ENCODE measurements around the gene DSCAML1.

Gene DSCAML1

GRCh38 chr11:117519590-117519989 lies 277.4 kb downstream of the DSCAML1 start:
- no peaks in the 10 kb centered on the region for H3K9me3 Mint-ChIP-seq
- no peak overlapping the region for H3K4me3 Mint-ChIP-seq
- H3K27me3 Mint-ChIP-seq = no peaks in the 10 kb centered on the region
- H3K27ac Mint-ChIP-seq = no peak overlapping the region
- H3K36me3 Mint-ChIP-seq = no peaks in the 10 kb centered on the region
- ATAC-seq = no peak
- no peaks in the 10 kb centered on the region for H3K4me1 Mint-ChIP-seq

GRCh38 chr11:117519170-117519569 lies 277.8 kb downstream of the DSCAML1 start:
- Mint-ChIP-seq H3K36me3 (no peaks in the 10 kb centered on the region), H3K27ac (no peak overlapping the region), H3K9me3 (no peaks in the 10 kb centered on the region), H3K4me3 (no peak overlapping the region), H3K4me1 (no peaks in the 10 kb centered on the region), H3K27me3 (peaks cover 4% of the 10 kb centered on the region)
- no peak for ATAC-seq

DNA sequence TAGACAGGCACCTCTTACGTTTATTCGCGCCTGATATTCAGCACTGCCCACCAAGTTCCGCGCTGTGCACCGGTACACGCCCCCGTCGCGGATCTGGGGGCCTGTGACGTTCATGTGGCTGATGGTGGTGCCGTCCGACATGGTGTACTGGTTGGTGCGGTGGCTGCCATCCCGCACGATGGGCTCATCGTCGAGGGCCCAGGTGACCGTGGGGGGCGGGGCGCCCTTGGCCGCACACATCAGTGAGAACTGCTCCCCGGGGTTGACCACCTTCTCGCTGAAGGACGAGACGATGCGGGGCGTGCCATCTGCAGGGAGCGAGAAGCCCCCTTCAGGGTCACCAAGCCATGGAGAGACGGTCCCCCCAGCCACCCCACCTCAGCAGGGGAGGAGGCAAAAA lies 278.6 kb downstream of the DSCAML1 start:
- H3K9me3 Mint-ChIP-seq = no peaks in the 10 kb centered on the region
- no peak for ATAC-seq
- H3K4me3 Mint-ChIP-seq = no peak overlapping the region

GRCh38 chr11:117517097-117517496 lies 279.9 kb downstream of the DSCAML1 start:
- Mint-ChIP-seq H3K4me3 (no peak overlapping the region), H3K27ac (no peak overlapping the region), H3K36me3 (no peaks in the 10 kb centered on the region), H3K4me1 (no peaks in the 10 kb centered on the region), H3K9me3 (no peaks in the 10 kb centered on the region), H3K27me3 (peaks cover 14% of the 10 kb centered on the region)
- ATAC-seq = no peak

More for the DNA sequence above, 278.6 kb downstream of the DSCAML1 start:
- Mint-ChIP-seq H3K27ac (no peak overlapping the region), H3K4me1 (no peaks in the 10 kb centered on the region), H3K36me3 (no peaks in the 10 kb centered on the region), H3K27me3 (peaks cover 9% of the 10 kb centered on the region)

- H3K27ac Mint-ChIP-seq = no peak overlapping the region
- no peaks in the 10 kb centered on the region for H3K9me3 Mint-ChIP-seq
- no peaks in the 10 kb centered on the region for H3K4me1 Mint-ChIP-seq
- no peak for ATAC-seq
- H3K27me3 Mint-ChIP-seq = peaks cover 24% of the 10 kb centered on the region
- no peaks in the 10 kb centered on the region for H3K36me3 Mint-ChIP-seq
- H3K4me3 Mint-ChIP-seq = no peak overlapping the region
Measured at GRCh38 chr11:117515892-117516787, 280.9 kb downstream of the DSCAML1 start.

- ATAC-seq = no peak
- H3K27me3 Mint-ChIP-seq = peaks cover 32% of the 10 kb centered on the region
- peaks cover 5% of the 10 kb centered on the region for H3K4me1 Mint-ChIP-seq
- H3K36me3 Mint-ChIP-seq = no peaks in the 10 kb centered on the region
- no peak overlapping the region for H3K4me3 Mint-ChIP-seq
- no peaks in the 10 kb centered on the region for H3K9me3 Mint-ChIP-seq
- no peak overlapping the region for H3K27ac Mint-ChIP-seq
Measured at GRCh38 chr11:117514256-117514655, 282.8 kb downstream of the DSCAML1 start.

DNA sequence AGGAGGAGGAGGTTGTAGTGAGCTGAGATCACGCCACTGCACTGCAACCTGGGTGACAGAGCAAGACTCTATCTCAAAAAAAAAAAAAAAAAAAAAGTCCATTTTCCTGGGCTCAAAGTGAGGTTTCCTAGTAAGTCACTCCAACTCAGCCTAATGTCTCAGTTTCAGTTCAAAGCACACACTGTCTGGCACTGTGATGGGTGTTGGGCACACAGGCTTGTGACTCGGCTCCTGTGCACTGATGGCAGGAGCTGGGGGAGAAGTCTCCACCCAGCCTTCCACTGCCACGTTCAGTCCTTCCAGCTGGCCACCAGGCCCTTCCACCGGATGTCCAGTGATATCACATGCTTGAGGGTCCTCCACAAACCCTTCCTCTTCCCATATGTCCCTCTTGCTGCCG lies 283.4 kb downstream of the DSCAML1 start:
- H3K4me3 Mint-ChIP-seq = no peak overlapping the region
- no peak for ATAC-seq
- no peak overlapping the region for H3K27ac Mint-ChIP-seq
- peaks cover 5% of the 10 kb centered on the region for H3K4me1 Mint-ChIP-seq
- no peaks in the 10 kb centered on the region for H3K36me3 Mint-ChIP-seq
- H3K9me3 Mint-ChIP-seq = no peaks in the 10 kb centered on the region
- H3K27me3 Mint-ChIP-seq = peaks cover 32% of the 10 kb centered on the region

- H3K36me3 Mint-ChIP-seq = no peaks in the 10 kb centered on the region
- H3K9me3 Mint-ChIP-seq = no peaks in the 10 kb centered on the region
- no peak overlapping the region for H3K4me3 Mint-ChIP-seq
- H3K27me3 Mint-ChIP-seq = peaks cover 46% of the 10 kb centered on the region
- peaks cover 5% of the 10 kb centered on the region for H3K4me1 Mint-ChIP-seq
- ATAC-seq = no peak
- H3K27ac Mint-ChIP-seq = no peak overlapping the region
Measured at GRCh38 chr11:117511931-117512539, 285.0 kb downstream of the DSCAML1 start.

GRCh38 chr11:117511483-117511930 lies 285.5 kb downstream of the DSCAML1 start:
- H3K4me1 Mint-ChIP-seq = peaks cover 5% of the 10 kb centered on the region
- H3K27me3 Mint-ChIP-seq = peaks cover 46% of the 10 kb centered on the region
- no peak for ATAC-seq
- H3K9me3 Mint-ChIP-seq = no peaks in the 10 kb centered on the region
- H3K4me3 Mint-ChIP-seq = no peak overlapping the region
- H3K27ac Mint-ChIP-seq = no peak overlapping the region
- no peaks in the 10 kb centered on the region for H3K36me3 Mint-ChIP-seq

DNA sequence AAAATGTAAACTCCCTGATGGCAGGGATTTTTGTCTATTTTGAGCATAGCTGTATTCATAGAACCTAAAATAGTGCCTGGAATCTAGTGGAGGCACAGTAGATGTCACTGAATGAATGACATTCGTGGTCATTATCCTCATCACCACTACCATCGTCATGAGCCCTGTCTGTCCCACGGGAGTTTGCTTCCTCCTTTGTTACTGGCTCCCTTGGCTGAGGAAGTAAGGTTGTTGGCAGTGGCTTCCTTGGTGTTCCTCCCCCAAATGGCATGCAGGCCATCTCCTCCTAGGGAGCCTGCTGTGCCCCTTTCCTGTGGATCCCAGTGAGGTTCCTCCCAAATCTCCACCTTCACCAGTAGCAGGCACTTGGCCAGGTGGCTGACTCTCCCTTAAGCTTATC lies 286.4 kb downstream of the DSCAML1 start:
- peaks cover 53% of the 10 kb centered on the region for H3K27me3 Mint-ChIP-seq
- no peak for ATAC-seq
- peaks cover 5% of the 10 kb centered on the region for H3K4me1 Mint-ChIP-seq
- no peak overlapping the region for H3K4me3 Mint-ChIP-seq
- no peak overlapping the region for H3K27ac Mint-ChIP-seq
- H3K9me3 Mint-ChIP-seq = no peaks in the 10 kb centered on the region
- no peaks in the 10 kb centered on the region for H3K36me3 Mint-ChIP-seq

- Mint-ChIP-seq H3K4me3 (no peak overlapping the region), H3K27me3 (peaks cover 54% of the 10 kb centered on the region), H3K9me3 (no peaks in the 10 kb centered on the region), H3K27ac (no peak overlapping the region), H3K4me1 (peaks cover 5% of the 10 kb centered on the region), H3K36me3 (no peaks in the 10 kb centered on the region)
- ATAC-seq = no peak
Measured at GRCh38 chr11:117509543-117509942, 287.5 kb downstream of the DSCAML1 start.

- Mint-ChIP-seq H3K9me3 (no peaks in the 10 kb centered on the region), H3K27ac (no peak overlapping the region), H3K27me3 (peaks cover 49% of the 10 kb centered on the region), H3K4me1 (peaks cover 5% of the 10 kb centered on the region), H3K4me3 (no peak overlapping the region), H3K36me3 (no peaks in the 10 kb centered on the region)
- no peak for ATAC-seq
Measured at GRCh38 chr11:117506971-117507370, 290.0 kb downstream of the DSCAML1 start.

- no peak overlapping the region for H3K27ac Mint-ChIP-seq
Measured at GRCh38 chr11:117505285-117505970, 291.6 kb downstream of the DSCAML1 start.

GRCh38 chr11:117502779-117503100 lies 294.3 kb downstream of the DSCAML1 start:
- ATAC-seq = no peak
- no peaks in the 10 kb centered on the region for H3K9me3 Mint-ChIP-seq

More at GRCh38 chr11:117505285-117505970, 291.6 kb downstream of the DSCAML1 start:
- Mint-ChIP-seq H3K27me3 (peaks cover 49% of the 10 kb centered on the region), H3K4me3 (no peak overlapping the region), H3K36me3 (no peaks in the 10 kb centered on the region), H3K9me3 (no peaks in the 10 kb centered on the region), H3K4me1 (no peaks in the 10 kb centered on the region)
- no peak for ATAC-seq

DNA sequence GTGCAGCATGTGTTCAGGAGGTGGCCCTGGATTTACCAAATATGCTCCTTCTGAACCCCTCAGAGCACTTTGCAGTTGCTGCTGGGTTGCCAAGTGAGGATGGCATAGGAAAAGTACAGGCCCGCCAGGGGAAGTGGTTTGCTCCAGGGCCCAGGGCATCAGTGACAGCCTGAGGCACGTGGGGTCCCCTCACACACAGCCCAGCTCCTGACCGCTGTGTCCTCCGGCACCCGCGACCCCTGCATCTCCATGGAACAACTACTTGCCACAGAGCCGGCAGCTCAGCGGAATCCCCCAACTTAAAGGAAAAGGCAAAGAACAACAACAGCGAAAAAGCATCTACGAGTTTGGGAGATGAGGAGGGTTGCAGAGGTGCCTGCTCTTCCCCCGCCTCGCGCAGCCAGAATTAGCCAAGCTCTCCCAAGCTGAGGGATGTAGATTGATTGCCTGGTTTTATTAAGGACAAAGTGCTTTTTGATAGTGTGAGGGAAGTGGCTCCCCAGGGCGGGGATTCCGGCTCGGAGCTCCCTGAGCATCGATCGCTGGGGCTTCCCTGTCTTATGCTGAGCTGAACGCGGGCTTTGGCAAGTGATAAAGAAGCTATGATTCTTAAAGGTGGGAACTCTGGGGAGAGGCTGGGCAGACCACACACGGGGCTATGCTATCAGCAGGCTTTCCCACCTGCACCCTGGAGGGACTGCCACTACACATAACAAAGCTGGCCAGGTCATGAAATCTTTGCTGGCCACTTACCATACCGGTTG lies 294.8 kb downstream of the DSCAML1 start:
- Mint-ChIP-seq H3K4me3 (no peak overlapping the region), H3K4me1 (no peaks in the 10 kb centered on the region), H3K27me3 (peaks cover 36% of the 10 kb centered on the region), H3K9me3 (no peaks in the 10 kb centered on the region), H3K27ac (no peak overlapping the region), H3K36me3 (no peaks in the 10 kb centered on the region)
- ATAC-seq = no peak

More at GRCh38 chr11:117502779-117503100, 294.3 kb downstream of the DSCAML1 start:
- no peaks in the 10 kb centered on the region for H3K4me1 Mint-ChIP-seq
- no peaks in the 10 kb centered on the region for H3K36me3 Mint-ChIP-seq
- H3K4me3 Mint-ChIP-seq = no peak overlapping the region
- peaks cover 42% of the 10 kb centered on the region for H3K27me3 Mint-ChIP-seq
- H3K27ac Mint-ChIP-seq = no peak overlapping the region
